ENCODE measurements around the gene FGFR2.
"Not testable (repeated sequence)": the region's sequence is repeated elsewhere in the genome, so short reads cannot be mapped to it uniquely, and the experiment has no call there.

Gene FGFR2

GRCh38 chr10:121556918-121557573 is 41.2 kb downstream of the FGFR2 start:
- in situ Hi-C loops (cut with HindIII; ENCODE audit: low sequenced_read_pairs): no loop called here

GRCh38 chr10:121556455-121556854 is 41.8 kb downstream of the FGFR2 start:
- in situ Hi-C loops (cut with HindIII; ENCODE audit: low sequenced_read_pairs): no loop called here

- in situ Hi-C loops (cut with HindIII; ENCODE audit: low sequenced_read_pairs): not testable (repeated sequence)
Observed at GRCh38 chr10:121554916-121555315, 43.3 kb downstream of the FGFR2 start.

GRCh38 chr10:121553511-121554264 is 44.6 kb downstream of the FGFR2 start:
- in situ Hi-C loops (cut with HindIII; ENCODE audit: low sequenced_read_pairs): no loop called here

- in situ Hi-C loops (cut with HindIII; ENCODE audit: low sequenced_read_pairs): no loop called here
Observed at GRCh38 chr10:121552746-121553145, 45.5 kb downstream of the FGFR2 start.

GRCh38 chr10:121551210-121551885 is 46.9 kb downstream of the FGFR2 start:
- in situ Hi-C loops (cut with HindIII; ENCODE audit: low sequenced_read_pairs): no loop called here

- in situ Hi-C loops (cut with HindIII; ENCODE audit: low sequenced_read_pairs): no loop called here
Observed at GRCh38 chr10:121544301-121544869, 53.9 kb downstream of the FGFR2 start.

- in situ Hi-C loops (cut with HindIII; ENCODE audit: low sequenced_read_pairs): no loop called here
Observed at GRCh38 chr10:121543545-121543944, 54.7 kb downstream of the FGFR2 start.

- in situ Hi-C loops (cut with HindIII; ENCODE audit: low sequenced_read_pairs): no loop called here
Observed at GRCh38 chr10:121541450-121542120, 56.7 kb downstream of the FGFR2 start.

- in situ Hi-C loops (cut with HindIII; ENCODE audit: low sequenced_read_pairs): no loop called here
Observed at GRCh38 chr10:121540732-121541395, 57.4 kb downstream of the FGFR2 start.

- in situ Hi-C loops (cut with HindIII; ENCODE audit: low sequenced_read_pairs): no loop called here
Observed at GRCh38 chr10:121539786-121540185, 58.5 kb downstream of the FGFR2 start.

GRCh38 chr10:121536310-121536913 is 61.8 kb downstream of the FGFR2 start:
- in situ Hi-C loops (cut with HindIII; ENCODE audit: low sequenced_read_pairs): no loop called here

- in situ Hi-C loops (cut with HindIII; ENCODE audit: low sequenced_read_pairs): no loop called here
Observed at GRCh38 chr10:121535381-121535780, 62.9 kb downstream of the FGFR2 start.

- in situ Hi-C loops (cut with HindIII; ENCODE audit: low sequenced_read_pairs): no loop called here
Observed at GRCh38 chr10:121532292-121532864, 65.9 kb downstream of the FGFR2 start.

- in situ Hi-C loops (cut with HindIII; ENCODE audit: low sequenced_read_pairs): no loop called here
Observed at GRCh38 chr10:121531830-121532178, 66.4 kb downstream of the FGFR2 start.

GRCh38 chr10:121531076-121531829 is 67.0 kb downstream of the FGFR2 start:
- in situ Hi-C loops (cut with HindIII; ENCODE audit: low sequenced_read_pairs): no loop called here

GRCh38 chr10:121530481-121531075 is 67.7 kb downstream of the FGFR2 start:
- in situ Hi-C loops (cut with HindIII; ENCODE audit: low sequenced_read_pairs): no loop called here

- in situ Hi-C loops (cut with HindIII; ENCODE audit: low sequenced_read_pairs): no loop called here
Observed at GRCh38 chr10:121527690-121528089, 70.6 kb downstream of the FGFR2 start.

GRCh38 chr10:121526801-121527221 is 71.4 kb downstream of the FGFR2 start:
- in situ Hi-C loops (cut with HindIII; ENCODE audit: low sequenced_read_pairs): no loop called here

All from endothelial cell of hepatic sinusoid (primary cell).